ENCODE measurements around the gene FXYD2. TPM values are rescaled to one million over a fixed set of nuclear protein-coding genes. Genes with fewer than 3 reads are reported as not detected.

The FXYD2 gene
- total RNA-seq, 1 experiment from 2014 or later: 1.4 TPM

DNA sequence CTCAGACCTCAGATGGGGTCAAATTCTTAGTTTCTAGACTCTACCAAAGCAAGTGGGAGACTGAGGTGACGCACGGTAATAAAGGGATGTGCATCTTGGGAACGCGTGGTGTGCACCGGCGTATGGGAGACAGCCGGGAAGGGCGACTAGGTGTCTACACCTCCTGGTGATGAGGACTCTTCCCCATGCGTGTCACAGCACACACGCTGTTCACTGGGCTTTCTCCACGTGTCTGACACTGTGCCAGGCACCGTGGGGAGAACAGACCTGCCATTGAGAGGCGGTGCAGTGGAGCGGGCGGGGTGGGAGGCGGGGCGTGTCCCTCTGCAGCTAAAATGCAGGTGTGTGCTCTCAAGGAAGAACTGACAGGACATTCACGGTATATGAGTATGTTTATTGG is 46.6 kb upstream of the FXYD2 start (continued):
- no peak for TF ChIP-seq HMGA2 (CRISPR knock-in tag; IDR thresholded peaks at IDR 0.05)
- no peak for TF ChIP-seq FOXK1 (CRISPR knock-in tag; IDR thresholded peaks at IDR 0.05)

DNA sequence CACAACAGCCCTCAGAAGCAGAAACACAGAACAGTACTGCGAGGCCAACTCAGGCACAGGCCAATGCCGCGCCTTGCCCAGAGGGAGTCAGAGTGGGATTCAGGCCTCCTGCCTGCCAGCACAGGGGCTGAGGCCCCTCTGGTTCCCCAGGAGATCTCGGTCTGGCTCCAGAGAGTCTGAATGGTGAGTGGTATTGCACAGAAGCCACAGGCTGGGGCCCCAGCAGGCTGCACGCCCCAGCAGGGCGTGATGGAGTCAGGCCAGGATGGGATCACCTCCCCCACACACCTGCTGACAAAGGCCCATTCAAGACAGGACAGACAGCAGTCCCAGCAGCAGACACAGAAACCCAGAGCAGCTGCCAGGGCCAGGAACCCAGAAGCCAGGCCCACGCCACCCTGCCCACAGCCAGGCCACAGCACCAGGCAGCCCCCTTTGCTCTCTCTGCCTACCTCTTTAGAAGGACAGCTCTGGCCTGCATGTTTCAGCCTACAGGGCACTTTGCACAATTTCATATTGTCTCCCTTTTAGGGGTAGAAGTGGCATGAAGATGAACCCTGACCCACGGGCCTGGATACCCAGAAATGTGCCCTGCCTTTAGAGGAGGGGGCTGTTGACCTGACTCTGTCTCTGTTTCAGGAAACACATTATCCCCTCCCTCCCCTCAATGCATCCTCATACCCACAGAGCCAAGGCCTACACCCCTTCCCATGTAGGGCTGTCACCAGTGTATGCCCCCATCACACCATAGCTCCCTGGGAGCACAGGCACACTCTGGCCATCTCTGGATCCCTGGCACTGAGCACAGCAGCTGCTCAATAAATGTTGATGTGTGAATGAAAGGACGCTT is 45.8 kb upstream of the FXYD2 start:
- Mint-ChIP-seq H3K27me3 (ENCODE audit: low read depth) (peaks cover 82% of the 10 kb centered on the region), H3K4me1 (peaks cover 56% of the 10 kb centered on the region)

DNA sequence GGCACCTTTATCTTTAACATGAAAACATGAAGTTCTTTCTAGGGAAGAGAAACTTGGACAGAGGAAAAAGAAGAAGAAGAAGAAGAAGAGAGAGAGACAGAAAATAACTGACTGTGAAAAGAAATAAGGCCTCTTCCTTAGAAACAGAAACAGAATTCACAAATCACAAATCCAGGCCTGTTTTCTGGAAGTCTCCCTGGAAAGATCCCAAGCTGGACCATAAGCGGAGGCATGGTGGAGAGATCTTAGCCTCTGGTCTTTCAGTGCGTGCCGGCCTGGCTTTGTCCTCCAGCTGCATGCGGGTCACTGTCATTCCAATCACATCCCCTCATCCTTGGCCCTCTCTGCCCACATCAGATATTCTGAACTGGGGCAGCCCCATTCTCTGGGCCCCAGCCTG is 45.1 kb upstream of the FXYD2 start:
- DNase-seq (ENCODE audit: low spot score) (no peak), ATAC-seq (no peak)
- H3K9me3 Mint-ChIP-seq: no peaks in the 10 kb centered on the region
- H3K27ac Mint-ChIP-seq: no peak overlapping the region
- peaks cover 50% of the 10 kb centered on the region for H3K4me1 Mint-ChIP-seq
- no peaks in the 10 kb centered on the region for H3K36me3 Mint-ChIP-seq
- no peak overlapping the region for H3K4me3 Mint-ChIP-seq
- ChIA-PET CTCF (interaction anchor here (1.1 to 1.6 kb wide), 4 partner anchors 26 to 77 kb away, joined by 3 to 6 read pairs (median 5); no protein-coding TSS in a partner anchor), POLR2A (no interaction called here)
- peaks cover 77% of the 10 kb centered on the region for H3K27me3 Mint-ChIP-seq (ENCODE audit: low read depth)
- no peak for TF ChIP-seq CREM (CRISPR knock-in tag; IDR thresholded peaks at IDR 0.05)
- no peak for TF ChIP-seq NFYB (CRISPR knock-in tag; conservative IDR thresholded peaks at IDR 0.05; ENCODE audit: low read depth)
- no peak for TF ChIP-seq FOXK1 (CRISPR knock-in tag; IDR thresholded peaks at IDR 0.05)
- TF ChIP-seq, protein P1, sequence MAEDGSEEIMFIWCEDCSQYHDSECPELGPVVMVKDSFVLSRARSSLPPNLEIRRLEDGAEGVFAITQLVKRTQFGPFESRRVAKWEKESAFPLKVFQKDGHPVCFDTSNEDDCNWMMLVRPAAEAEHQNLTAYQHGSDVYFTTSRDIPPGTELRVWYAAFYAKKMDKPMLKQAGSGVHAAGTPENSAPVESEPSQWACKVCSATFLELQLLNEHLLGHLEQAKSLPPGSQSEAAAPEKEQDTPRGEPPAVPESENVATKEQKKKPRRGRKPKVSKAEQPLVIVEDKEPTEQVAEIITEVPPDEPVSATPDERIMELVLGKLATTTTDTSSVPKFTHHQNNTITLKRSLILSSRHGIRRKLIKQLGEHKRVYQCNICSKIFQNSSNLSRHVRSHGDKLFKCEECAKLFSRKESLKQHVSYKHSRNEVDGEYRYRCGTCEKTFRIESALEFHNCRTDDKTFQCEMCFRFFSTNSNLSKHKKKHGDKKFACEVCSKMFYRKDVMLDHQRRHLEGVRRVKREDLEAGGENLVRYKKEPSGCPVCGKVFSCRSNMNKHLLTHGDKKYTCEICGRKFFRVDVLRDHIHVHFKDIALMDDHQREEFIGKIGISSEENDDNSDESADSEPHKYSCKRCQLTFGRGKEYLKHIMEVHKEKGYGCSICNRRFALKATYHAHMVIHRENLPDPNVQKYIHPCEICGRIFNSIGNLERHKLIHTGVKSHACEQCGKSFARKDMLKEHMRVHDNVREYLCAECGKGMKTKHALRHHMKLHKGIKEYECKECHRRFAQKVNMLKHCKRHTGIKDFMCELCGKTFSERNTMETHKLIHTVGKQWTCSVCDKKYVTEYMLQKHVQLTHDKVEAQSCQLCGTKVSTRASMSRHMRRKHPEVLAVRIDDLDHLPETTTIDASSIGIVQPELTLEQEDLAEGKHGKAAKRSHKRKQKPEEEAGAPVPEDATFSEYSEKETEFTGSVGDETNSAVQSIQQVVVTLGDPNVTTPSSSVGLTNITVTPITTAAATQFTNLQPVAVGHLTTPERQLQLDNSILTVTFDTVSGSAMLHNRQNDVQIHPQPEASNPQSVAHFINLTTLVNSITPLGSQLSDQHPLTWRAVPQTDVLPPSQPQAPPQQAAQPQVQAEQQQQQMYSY (CRISPR knock-in tag; IDR thresholded peaks at IDR 0.05): no peak
- TF ChIP-seq, protein P2, sequence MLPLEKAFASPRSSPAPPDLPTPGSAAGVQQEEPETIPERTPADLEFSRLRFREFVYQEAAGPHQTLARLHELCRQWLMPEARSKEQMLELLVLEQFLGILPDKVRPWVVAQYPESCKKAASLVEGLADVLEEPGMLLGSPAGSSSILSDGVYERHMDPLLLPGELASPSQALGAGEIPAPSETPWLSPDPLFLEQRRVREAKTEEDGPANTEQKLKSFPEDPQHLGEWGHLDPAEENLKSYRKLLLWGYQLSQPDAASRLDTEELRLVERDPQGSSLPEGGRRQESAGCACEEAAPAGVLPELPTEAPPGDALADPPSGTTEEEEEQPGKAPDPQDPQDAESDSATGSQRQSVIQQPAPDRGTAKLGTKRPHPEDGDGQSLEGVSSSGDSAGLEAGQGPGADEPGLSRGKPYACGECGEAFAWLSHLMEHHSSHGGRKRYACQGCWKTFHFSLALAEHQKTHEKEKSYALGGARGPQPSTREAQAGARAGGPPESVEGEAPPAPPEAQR (CRISPR knock-in tag; IDR thresholded peaks at IDR 0.05): no peak
- TF ChIP-seq SP1 (CRISPR knock-in tag; conservative IDR thresholded peaks at IDR 0.05): no peak
- TF ChIP-seq, protein P3, sequence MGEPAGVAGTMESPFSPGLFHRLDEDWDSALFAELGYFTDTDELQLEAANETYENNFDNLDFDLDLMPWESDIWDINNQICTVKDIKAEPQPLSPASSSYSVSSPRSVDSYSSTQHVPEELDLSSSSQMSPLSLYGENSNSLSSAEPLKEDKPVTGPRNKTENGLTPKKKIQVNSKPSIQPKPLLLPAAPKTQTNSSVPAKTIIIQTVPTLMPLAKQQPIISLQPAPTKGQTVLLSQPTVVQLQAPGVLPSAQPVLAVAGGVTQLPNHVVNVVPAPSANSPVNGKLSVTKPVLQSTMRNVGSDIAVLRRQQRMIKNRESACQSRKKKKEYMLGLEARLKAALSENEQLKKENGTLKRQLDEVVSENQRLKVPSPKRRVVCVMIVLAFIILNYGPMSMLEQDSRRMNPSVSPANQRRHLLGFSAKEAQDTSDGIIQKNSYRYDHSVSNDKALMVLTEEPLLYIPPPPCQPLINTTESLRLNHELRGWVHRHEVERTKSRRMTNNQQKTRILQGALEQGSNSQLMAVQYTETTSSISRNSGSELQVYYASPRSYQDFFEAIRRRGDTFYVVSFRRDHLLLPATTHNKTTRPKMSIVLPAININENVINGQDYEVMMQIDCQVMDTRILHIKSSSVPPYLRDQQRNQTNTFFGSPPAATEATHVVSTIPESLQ (CRISPR knock-in tag; IDR thresholded peaks at IDR 0.05): no peak
- TF ChIP-seq ZBTB21 (CRISPR knock-in tag; IDR thresholded peaks at IDR 0.05; ENCODE audit: borderline replicate concordance): no peak
- TF ChIP-seq, protein P4, sequence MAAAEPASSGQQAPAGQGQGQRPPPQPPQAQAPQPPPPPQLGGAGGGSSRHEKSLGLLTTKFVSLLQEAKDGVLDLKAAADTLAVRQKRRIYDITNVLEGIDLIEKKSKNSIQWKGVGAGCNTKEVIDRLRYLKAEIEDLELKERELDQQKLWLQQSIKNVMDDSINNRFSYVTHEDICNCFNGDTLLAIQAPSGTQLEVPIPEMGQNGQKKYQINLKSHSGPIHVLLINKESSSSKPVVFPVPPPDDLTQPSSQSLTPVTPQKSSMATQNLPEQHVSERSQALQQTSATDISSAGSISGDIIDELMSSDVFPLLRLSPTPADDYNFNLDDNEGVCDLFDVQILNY (CRISPR knock-in tag; IDR thresholded peaks at IDR 0.05): no peak
- no peak for TF ChIP-seq GTF2I (CRISPR knock-in tag; conservative IDR thresholded peaks at IDR 0.05)
- TF ChIP-seq, protein P5, sequence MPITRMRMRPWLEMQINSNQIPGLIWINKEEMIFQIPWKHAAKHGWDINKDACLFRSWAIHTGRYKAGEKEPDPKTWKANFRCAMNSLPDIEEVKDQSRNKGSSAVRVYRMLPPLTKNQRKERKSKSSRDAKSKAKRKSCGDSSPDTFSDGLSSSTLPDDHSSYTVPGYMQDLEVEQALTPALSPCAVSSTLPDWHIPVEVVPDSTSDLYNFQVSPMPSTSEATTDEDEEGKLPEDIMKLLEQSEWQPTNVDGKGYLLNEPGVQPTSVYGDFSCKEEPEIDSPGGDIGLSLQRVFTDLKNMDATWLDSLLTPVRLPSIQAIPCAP (CRISPR knock-in tag; IDR thresholded peaks at IDR 0.05): no peak
- TF ChIP-seq EMX1 (CRISPR knock-in tag; IDR thresholded peaks at IDR 0.05): no peak
- TF ChIP-seq ZNF416 (CRISPR knock-in tag; IDR thresholded peaks at IDR 0.05): no peak
- TF ChIP-seq SMAD4 (CRISPR knock-in tag; IDR thresholded peaks at IDR 0.05): no peak

More for the DNA sequence above, 45.8 kb upstream of the FXYD2 start:
- Mint-ChIP-seq H3K9me3 (no peaks in the 10 kb centered on the region), H3K27ac (no peak overlapping the region), H3K4me3 (no peak overlapping the region), H3K36me3 (no peaks in the 10 kb centered on the region)
- POLR2A ChIA-PET: interaction anchor here (0.8 kb wide), 1 partner anchor 42 kb away, joined by 4 read pairs; no protein-coding TSS in a partner anchor
- TF ChIP-seq NFYB (CRISPR knock-in tag; conservative IDR thresholded peaks at IDR 0.05; ENCODE audit: low read depth) (no peak), MYBL2 (CRISPR knock-in tag; IDR thresholded peaks at IDR 0.05) (no peak), ZNF416 (CRISPR knock-in tag; IDR thresholded peaks at IDR 0.05) (no peak), ETV6 (CRISPR knock-in tag; IDR thresholded peaks at IDR 0.05) (peak; percentile 24; the same call in 1 of the 2 replicates), ZNF423 (CRISPR knock-in tag; IDR thresholded peaks at IDR 0.05) (peak; percentile 18; the same call in 1 of the 2 replicates), KAT7 (CRISPR knock-in tag; IDR thresholded peaks at IDR 0.05; ENCODE audit: borderline replicate concordance) (no peak), NR3C1 (CRISPR knock-in tag; conservative IDR thresholded peaks at IDR 0.05; ENCODE audit: low read depth) (no peak), GABPB1 (CRISPR knock-in tag; IDR thresholded peaks at IDR 0.05) (no peak), ZBTB21 (CRISPR knock-in tag; IDR thresholded peaks at IDR 0.05; ENCODE audit: borderline replicate concordance) (no peak)
- TF ChIP-seq, protein P6, sequence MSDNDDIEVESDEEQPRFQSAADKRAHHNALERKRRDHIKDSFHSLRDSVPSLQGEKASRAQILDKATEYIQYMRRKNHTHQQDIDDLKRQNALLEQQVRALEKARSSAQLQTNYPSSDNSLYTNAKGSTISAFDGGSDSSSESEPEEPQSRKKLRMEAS (CRISPR knock-in tag; IDR thresholded peaks at IDR 0.05): no peak
- TF ChIP-seq, protein P7, sequence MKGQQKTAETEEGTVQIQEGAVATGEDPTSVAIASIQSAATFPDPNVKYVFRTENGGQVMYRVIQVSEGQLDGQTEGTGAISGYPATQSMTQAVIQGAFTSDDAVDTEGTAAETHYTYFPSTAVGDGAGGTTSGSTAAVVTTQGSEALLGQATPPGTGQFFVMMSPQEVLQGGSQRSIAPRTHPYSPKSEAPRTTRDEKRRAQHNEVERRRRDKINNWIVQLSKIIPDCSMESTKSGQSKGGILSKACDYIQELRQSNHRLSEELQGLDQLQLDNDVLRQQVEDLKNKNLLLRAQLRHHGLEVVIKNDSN (CRISPR knock-in tag; IDR thresholded peaks at IDR 0.05): no peak
- CTCF ChIA-PET: interaction anchor here (0.8 to 1.6 kb wide), 3 partner anchors 26 to 159 kb away, joined by 3 to 5 read pairs (median 3); no protein-coding TSS in a partner anchor
- ATAC-seq: peak; percentile 29
- DNase-seq (ENCODE audit: low spot score): no peak

Measured in WTC11 (cell line).